GM12878 (cell line): Measurements from ENCODE around the gene HLA-DQB1. TPM values are rescaled to one million over a fixed set of nuclear protein-coding genes. Genes with fewer than 3 reads are reported as not detected.

ENCODE experiments used
- ATAC-seq: fragments of 200-7000 bp; cut with Tn5 transposase; 3 replicates; pipeline ENCODE4 v1.9.1; 2020; ENCODE audit warnings: mild to moderate bottlenecking, moderate library complexity
- BruUV-seq: library from RNA; stranded (reverse); fragments of 400-500 nt; replicated peaks from 2 replicates; lab custom pipeline; 2021; lab: Mats Ljungman, UMichigan
- CTCF ChIA-PET: fragments of 300-600 bp; sonication (Branson Sonifier 250); formaldehyde crosslinking; extraction: SDS; loops from one replicate; lab custom pipeline; 2021; ENCODE audit warnings: inconsistent platforms; lab: Yijun Ruan, JAX
- POLR2A ChIA-PET: fragments of 350-600 bp; formaldehyde crosslinking; extraction: SDS; loops from one replicate; lab custom pipeline; 2021; ENCODE audit warnings: inconsistent platforms; lab: Charles Lee
- RAD21 ChIA-PET: fragments of 300-600 bp; sonication (Branson Sonifier 250); formaldehyde crosslinking; loops from one replicate; lab custom pipeline; 2023; ENCODE audit warnings: antibody characterized with exemption; ENCODE audit not compliant: unreplicated experiment; lab: Charles Lee
- SMC1A ChIA-PET: fragments of 300-600 bp; sonication (Branson Sonifier 250); formaldehyde crosslinking; loops from one replicate; lab custom pipeline; 2023; ENCODE audit not compliant: unreplicated experiment, uncharacterized antibody; lab: Charles Lee
- DNase-seq: peaks from one replicate; pipeline ENCODE4 v3.0.0-alpha.2; 2011; ENCODE audit warnings: low read depth, low spot score
- FAIRE-seq: peaks from 3 replicates; lab custom pipeline; 2011; peaks lifted over from hg19 to GRCh38; lab: Jason Lieb, UNC
- H2AFZ ChIP-seq: 2 replicates; pipeline ENCODE4 v1.6.0; 2011; ENCODE audit warnings: low read depth, low read length, control low read depth; ENCODE audit not compliant: control insufficient read depth
- H3K27ac ChIP-seq: 2 replicates; pipeline ENCODE4 v1.5.1; 2011; ENCODE audit warnings: control low read depth; ENCODE audit not compliant: control insufficient read depth, insufficient read depth
- H3K27me3 ChIP-seq, 2 experiments: replicated peaks in 1 of 2; 2 replicates each; pipeline versions ENCODE4 v1.6.0 to v1.6.1; 2011; ENCODE audit warnings: low read length in 1 of 2; ENCODE audit not compliant: control insufficient read depth in 2 of 2, insufficient read depth in 2 of 2
- H3K36me3 ChIP-seq, 2 experiments: 2 replicates each; pipeline ENCODE4 v1.5.1; 2011; ENCODE audit warnings: low read length in 1 of 2; ENCODE audit not compliant: control insufficient read depth in 2 of 2, insufficient read depth in 2 of 2
- H3K4me1 ChIP-seq: 2 replicates; pipeline ENCODE4 v1.6.1; 2011; ENCODE audit warnings: mild to moderate bottlenecking, low read length, moderate library complexity, mixed read lengths; ENCODE audit not compliant: control insufficient read depth, insufficient read depth
- H3K4me2 ChIP-seq: 2 replicates; pipeline ENCODE4 v1.6.0; 2011; ENCODE audit warnings: control low read depth; ENCODE audit not compliant: control insufficient read depth, insufficient read depth
- H3K4me3 ChIP-seq: fragments of 200-600 bp; sonication (generic); 2 replicates; pipeline ENCODE4 v1.5.1; 2016
- H3K79me2 ChIP-seq: 2 replicates; pipeline ENCODE4 v1.6.0; 2011; ENCODE audit warnings: low read length; ENCODE audit not compliant: control insufficient read depth, insufficient read depth
- H3K9ac ChIP-seq: 2 replicates; pipeline ENCODE4 v1.8.0; 2011; ENCODE audit warnings: low read length, control low read depth, mixed read lengths; ENCODE audit not compliant: control insufficient read depth, insufficient read depth
- H3K9me3 ChIP-seq: replicated peaks from 3 replicates; pipeline ENCODE4 v1.5.1; 2011; ENCODE audit warnings: mild to moderate bottlenecking, low read length; ENCODE audit not compliant: control insufficient read depth, insufficient read depth
- H4K20me1 ChIP-seq: 2 replicates; pipeline ENCODE4 v1.6.0; 2011; ENCODE audit not compliant: control insufficient read depth, insufficient read depth
- BCLAF1 ChIP-seq: fragments of 450-650 bp; IDR thresholded peaks from 2 replicates; pipeline ENCODE4 v1.6.1; 2017; ENCODE audit warnings: antibody characterized with exemption, mild to moderate bottlenecking, moderate library complexity
- CHD2 ChIP-seq: IDR thresholded peaks from 2 replicates; pipeline ENCODE4 v1.6.1; 2011; ENCODE audit warnings: low read depth, low read length, improper control_type of control experiment, borderline replicate concordance
- E4F1 ChIP-seq: fragments of 450-650 bp; IDR thresholded peaks from 2 replicates; pipeline ENCODE4 v1.6.1; 2018; ENCODE audit warnings: borderline replicate concordance, mild to moderate bottlenecking; ENCODE audit not compliant: partially characterized antibody
- EED ChIP-seq: sonication (generic); IDR thresholded peaks from 2 replicates; pipeline ENCODE4 v1.6.1; 2016; ENCODE audit warnings: antibody characterized with exemption, low read depth
- HDAC6 ChIP-seq: fragments of 200-600 bp; sonication (generic); IDR thresholded peaks from one replicate; pipeline ENCODE4 v1.8.0; 2017; ENCODE audit warnings: antibody characterized with exemption; ENCODE audit not compliant: unreplicated experiment
- IKZF1 ChIP-seq: fragments of 450-650 bp; conservative IDR thresholded peaks from 2 replicates; pipeline ENCODE4 v1.6.1; 2017; ENCODE audit warnings: antibody characterized with exemption, mild to moderate bottlenecking
- IKZF2 ChIP-seq, 2 experiments: fragments of 450-650 bp; IDR thresholded peaks; 2 replicates each; pipeline ENCODE4 v1.6.1; 2017; ENCODE audit warnings: mild to moderate bottlenecking in 2 of 2, moderate library complexity in 2 of 2
- KAT2A ChIP-seq: conservative IDR thresholded peaks from 2 replicates; pipeline ENCODE4 v1.6.1; 2011; ENCODE audit warnings: low read depth, low read length; ENCODE audit not compliant: control insufficient read depth
- RAD21 ChIP-seq: IDR thresholded peaks from 2 replicates; pipeline ENCODE4 v1.6.1; 2011; ENCODE audit warnings: mild to moderate bottlenecking, low read depth, low read length, moderate library complexity; ENCODE audit not compliant: insufficient read depth
- RFX5 ChIP-seq: IDR thresholded peaks from 2 replicates; pipeline ENCODE4 v1.6.1; 2011; ENCODE audit warnings: low read depth, low read length, improper control_type of control experiment
- STAT3 ChIP-seq: IDR thresholded peaks from 2 replicates; pipeline ENCODE4 v1.6.1; 2011; ENCODE audit warnings: low read depth, low read length, improper control_type of control experiment
- TCF3 ChIP-seq: IDR thresholded peaks from 2 replicates; pipeline ENCODE4 v1.6.1; 2012; ENCODE audit warnings: low read depth, mild to moderate bottlenecking, low read length, borderline replicate concordance; ENCODE audit not compliant: insufficient read depth
- ZBTB11 ChIP-seq: fragments of 450-650 bp; formaldehyde crosslinking; IDR thresholded peaks from 2 replicates; pipeline ENCODE4 v1.5.0; 2022; ENCODE audit warnings: mild to moderate bottlenecking, missing genetic modification characterization
- in situ Hi-C: fragments of 300-500 bp; cut with MboI; formaldehyde crosslinking; loops from 9 replicates; pipeline ENCODE4 v1.14.3; 2018; ENCODE audit warnings: mixed read lengths
- intact Hi-C: fragments of 100-400 bp; cut with micrococcal nuclease; formaldehyde crosslinking; loops from one replicate; pipeline ENCODE4 v1.14.2; 2022; ENCODE audit not compliant: unreplicated experiment
- polyA plus RNA-seq, 11 experiments: library from polyadenylated mRNA; depleted of rRNA in 4 of 11; unstranded in 6 of 11; stranded (reverse) in 5 of 11; fragments of >200 nt; fragmentation: Nextera tagmentation in 4 of 11; fragmentation: Illumina TruSeq in 1 of 11; extraction: Ambion mirVana in 4 of 11; extraction: Trizol in 1 of 11; gene quantifications; 1 replicate in 1 of 11; 2 replicates in 10 of 11; pipeline versions ENCODE4 v1.2.1 to v1.2.3, GENCODE V29; 2011 to 2016; ENCODE audit warnings: inconsistent platforms in 2 of 11, missing spikeins in 2 of 11, low read depth in 1 of 11
- total RNA-seq, 4 experiments: library from RNA; depleted of rRNA in 3 of 4; stranded (reverse); fragments of >200 nt in 3 of 4; fragmentation: Illumina TruSeq in 1 of 4; extraction: Trizol in 1 of 4; gene quantifications; 2 replicates each; pipeline versions ENCODE4 v1.2.1 to v1.2.3, GENCODE V29; 2013 to 2021

Gene HLA-DQB1
- total and polyA plus RNA-seq, 10 of the 15 experiments (the other 5 are each of a cell fraction or from before 2014, with no cell fraction given), result 38.1 to 403 (median 91.4) TPM

- no peak for TF ChIP-seq E4F1
- TF ChIP-seq KAT2A, result no peak
- TF ChIP-seq STAT3, result no peak
These were observed 41.9 kb downstream of the HLA-DQB1 start (continued) for GRCh38 chr6:32624565-32624964.

- Histone ChIP-seq H3K9me3 (peaks cover 2% of the 10 kb centered on the region; the same call in 2 of the 3 replicates), H4K20me1 (no peaks in the 10 kb centered on the region), H3K4me3 (no peak overlapping the region), H3K27ac (peak overlapping the region; percentile 98), H2AFZ (no peak overlapping the region), H3K27me3 (no peaks in the 10 kb centered on the region), H3K4me1 (peaks cover 24% of the 10 kb centered on the region), H3K36me3 (no peaks in the 10 kb centered on the region), H3K9ac (peak overlapping the region; percentile 38), H3K79me2 (no peaks in the 10 kb centered on the region; the same call in none of the 2 replicates), H3K4me2 (peak overlapping the region; percentile 82)
- BruUV-seq, result no TSS peak
- in situ Hi-C loops, result loop anchor here (25.0 kb wide), 1 partner anchor 1061 kb away; the partner anchor contains the start of gene LTA
- ChIA-PET RAD21 (interaction anchor here (0.8 to 7.4 kb wide), 10 partner anchors 11 to 184 kb away, joined by 3 to 102 read pairs (median 8); partner anchors contain the start of genes HLA-DQA1 and HLA-DRA), CTCF (interaction anchor here (0.7 to 2.5 kb wide), 7 partner anchors 10 to 68 kb away, joined by 3 to 12 read pairs (median 7); partner anchors contain the start of genes HLA-DQB1 and HLA-DRB1), SMC1A (interaction anchor here (1.5 to 6.9 kb wide), 8 partner anchors 12 to 185 kb away, joined by 4 to 124 read pairs (median 17); partner anchors contain the start of genes HLA-DQA1, HLA-DQB1 and HLA-DRA), POLR2A (interaction anchor here (0.7 to 6.7 kb wide), 9 partner anchors 9 to 452 kb away, joined by 3 to 117 read pairs (median 6); partner anchors contain the start of genes HLA-DPB1, HLA-DQA1 and HLA-DQB1)
- peak; percentile 34 for ATAC-seq
- DNase-seq, result no peak
- intact Hi-C loops, result loop anchor here (1.0 to 5.0 kb wide), 4 partner anchors 13 to 186 kb away; partner anchors contain the start of genes HLA-DQA1, HLA-DQB1 and HLA-DRA
- FAIRE-seq, result no peak
- TF ChIP-seq ZBTB11 (CRISPR knock-in tag) (no peak), IKZF2 (IDR thresholded peaks at IDR 0.05) (peak in 1 of 2 experiments; percentile 50; a peak in 2 of 4 replicates), HDAC6 (no peak), RFX5 (peak; percentile 65; the same call in 1 of the 2 replicates), EED (0 out of 2 replicates have a peak, but pooled peaks have one; percentile 29), CHD2 (peak; percentile 24; the same call in 1 of the 2 replicates), RAD21 (no peak), IKZF1 (peak; percentile 8), BCLAF1 (no peak), TCF3 (no peak)
These were observed 42.8 kb downstream of the HLA-DQB1 start for GRCh38 chr6:32623693-32624092.
